GM21423 (cell line): ENCODE results near the gene ASB10.

Experiments
- ATAC-seq: cut with Tn5 transposase; IDR thresholded peaks from one replicate; pipeline ENCODE4 v1.9.1; 2021; ENCODE audit warnings: mild to moderate bottlenecking, moderate library complexity; ENCODE audit not compliant: unreplicated experiment

The ASB10 gene, protein sequence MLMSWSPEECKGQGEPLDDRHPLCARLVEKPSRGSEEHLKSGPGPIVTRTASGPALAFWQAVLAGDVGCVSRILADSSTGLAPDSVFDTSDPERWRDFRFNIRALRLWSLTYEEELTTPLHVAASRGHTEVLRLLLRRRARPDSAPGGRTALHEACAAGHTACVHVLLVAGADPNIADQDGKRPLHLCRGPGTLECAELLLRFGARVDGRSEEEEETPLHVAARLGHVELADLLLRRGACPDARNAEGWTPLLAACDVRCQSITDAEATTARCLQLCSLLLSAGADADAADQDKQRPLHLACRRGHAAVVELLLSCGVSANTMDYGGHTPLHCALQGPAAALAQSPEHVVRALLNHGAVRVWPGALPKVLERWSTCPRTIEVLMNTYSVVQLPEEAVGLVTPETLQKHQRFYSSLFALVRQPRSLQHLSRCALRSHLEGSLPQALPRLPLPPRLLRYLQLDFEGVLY

DNA sequence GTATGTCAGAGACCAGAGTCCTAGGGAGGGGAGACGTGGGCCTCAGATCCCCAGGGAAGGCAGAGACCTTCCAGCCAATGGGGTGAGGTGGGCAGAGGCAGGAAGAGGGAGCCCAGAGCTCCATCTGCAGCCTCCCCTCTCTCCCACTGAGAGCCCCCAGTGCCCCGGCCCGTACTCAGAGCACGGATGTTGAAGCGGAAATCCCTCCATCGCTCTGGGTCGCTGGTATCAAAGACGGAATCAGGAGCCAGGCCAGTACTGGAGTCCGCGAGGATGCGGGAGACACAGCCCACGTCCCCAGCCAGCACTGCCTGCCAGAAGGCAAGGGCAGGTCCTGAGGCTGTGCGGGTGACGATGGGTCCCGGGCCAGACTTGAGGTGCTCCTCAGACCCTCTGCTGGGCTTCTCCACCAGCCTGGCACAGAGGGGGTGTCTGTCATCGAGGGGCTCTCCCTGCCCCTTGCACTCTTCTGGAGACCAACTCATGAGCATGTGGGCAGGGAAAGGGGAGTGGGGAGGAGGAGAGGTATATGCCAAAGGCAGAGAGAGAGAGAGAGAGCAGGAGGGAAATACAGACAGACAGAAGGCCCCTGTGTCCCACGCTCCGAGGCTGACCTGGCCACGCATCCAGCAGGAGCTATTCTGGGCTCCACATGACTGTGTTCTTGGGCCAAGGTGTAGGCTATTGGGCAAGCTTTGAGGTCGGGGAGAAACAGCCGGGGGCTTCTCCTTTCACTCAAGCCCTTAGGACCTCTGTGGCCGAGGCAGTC is at the start of gene ASB10:
Gene ASB10, minus strand, starts transcription at position 611 of the 769 bp plus-strand sequence. Its CDS starts 120 bp downstream, at position 491.
- no peak for ATAC-seq

DNA sequence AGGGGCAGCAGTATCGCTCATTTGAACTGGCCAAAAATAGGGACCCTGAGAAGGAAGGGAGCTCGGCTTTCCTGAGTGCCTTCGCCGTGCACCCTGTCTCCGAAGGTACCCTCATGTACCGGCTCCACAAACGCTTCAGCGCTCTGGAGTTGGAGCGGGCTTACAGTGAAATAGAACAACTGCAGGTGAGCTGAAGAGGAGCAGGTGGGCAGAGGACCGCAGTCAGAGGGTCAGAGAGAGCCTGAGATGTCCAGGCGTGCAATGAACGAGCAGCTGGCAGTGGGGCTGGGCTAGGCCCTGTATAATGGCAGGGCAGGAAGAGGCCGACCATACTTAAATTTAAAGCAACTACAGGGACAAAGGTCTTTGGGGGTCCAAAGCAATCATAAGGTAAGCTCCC is 49.4 kb upstream of the ASB10 start:
- no peak for ATAC-seq

DNA sequence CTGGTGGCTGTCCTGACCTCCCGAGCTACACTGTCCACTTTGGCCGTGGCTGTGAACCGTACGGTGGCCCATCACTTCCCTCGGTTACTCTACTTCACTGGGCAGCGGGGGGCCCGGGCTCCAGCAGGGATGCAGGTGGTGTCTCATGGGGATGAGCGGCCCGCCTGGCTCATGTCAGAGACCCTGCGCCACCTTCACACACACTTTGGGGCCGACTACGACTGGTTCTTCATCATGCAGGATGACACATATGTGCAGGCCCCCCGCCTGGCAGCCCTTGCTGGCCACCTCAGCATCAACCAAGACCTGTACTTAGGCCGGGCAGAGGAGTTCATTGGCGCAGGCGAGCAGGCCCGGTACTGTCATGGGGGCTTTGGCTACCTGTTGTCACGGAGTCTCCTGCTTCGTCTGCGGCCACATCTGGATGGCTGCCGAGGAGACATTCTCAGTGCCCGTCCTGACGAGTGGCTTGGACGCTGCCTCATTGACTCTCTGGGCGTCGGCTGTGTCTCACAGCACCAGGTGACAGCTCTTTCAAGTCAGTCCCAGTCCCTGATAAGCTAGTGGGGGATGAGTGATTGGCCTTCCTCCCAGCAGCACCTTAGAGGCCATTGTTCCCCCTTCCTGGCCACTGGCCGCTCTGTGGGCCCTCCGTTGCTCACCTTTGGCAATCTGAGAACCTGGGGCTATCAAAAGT is 48.2 kb upstream of the ASB10 start:
- no peak for ATAC-seq

DNA sequence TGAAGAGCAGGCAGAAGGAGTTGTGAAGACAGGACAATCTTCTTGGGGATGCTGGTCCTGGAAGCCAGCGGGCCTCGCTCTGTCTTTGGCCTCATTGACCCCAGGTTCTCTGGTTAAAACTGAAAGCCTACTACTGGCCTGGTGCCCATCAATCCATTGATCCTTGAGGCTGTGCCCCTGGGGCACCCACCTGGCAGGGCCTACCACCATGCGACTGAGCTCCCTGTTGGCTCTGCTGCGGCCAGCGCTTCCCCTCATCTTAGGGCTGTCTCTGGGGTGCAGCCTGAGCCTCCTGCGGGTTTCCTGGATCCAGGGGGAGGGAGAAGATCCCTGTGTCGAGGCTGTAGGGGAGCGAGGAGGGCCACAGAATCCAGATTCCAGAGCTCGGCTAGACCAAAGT is 46.8 kb upstream of the ASB10 start:
- ATAC-seq: no peak

DNA sequence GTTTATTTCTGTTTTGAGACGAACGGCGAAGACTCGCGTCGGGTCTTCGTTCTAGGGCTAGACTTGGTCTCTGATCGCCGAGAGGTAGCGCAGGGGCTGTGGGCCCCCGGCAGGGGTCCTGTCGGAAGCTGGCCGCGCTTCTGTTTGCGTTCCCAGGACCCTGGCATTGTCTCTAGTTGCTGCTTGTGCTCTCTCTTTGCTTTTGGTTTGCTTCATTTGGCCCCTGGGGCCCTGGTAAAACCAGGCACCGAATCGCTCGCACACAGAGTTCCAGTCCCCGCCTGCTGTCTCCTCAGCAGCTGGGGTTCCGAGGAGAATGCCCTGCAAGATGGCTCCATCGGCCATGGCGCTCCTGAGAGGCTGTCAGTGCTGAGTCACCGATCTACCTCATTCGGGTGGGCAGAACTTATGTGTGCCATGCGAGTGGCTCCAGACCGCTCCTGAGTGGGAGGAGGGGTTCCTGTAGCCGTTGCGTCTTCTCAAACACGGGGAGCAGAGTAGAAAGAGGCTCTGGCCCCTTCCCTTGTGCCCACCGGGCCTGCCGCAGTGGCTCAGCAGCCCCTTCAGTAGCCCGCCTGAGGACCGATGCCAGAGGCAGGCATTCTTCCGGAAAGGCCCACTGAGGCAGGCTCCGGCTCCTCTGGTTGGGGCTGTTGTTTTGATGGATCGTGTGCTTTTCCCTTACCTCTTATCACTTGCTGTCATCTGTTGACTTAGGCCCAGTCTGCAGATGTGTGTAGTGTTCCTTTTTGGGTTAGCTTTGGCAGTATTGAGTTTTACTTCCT is 46.1 kb upstream of the ASB10 start:
- peak; percentile 20 for ATAC-seq

DNA sequence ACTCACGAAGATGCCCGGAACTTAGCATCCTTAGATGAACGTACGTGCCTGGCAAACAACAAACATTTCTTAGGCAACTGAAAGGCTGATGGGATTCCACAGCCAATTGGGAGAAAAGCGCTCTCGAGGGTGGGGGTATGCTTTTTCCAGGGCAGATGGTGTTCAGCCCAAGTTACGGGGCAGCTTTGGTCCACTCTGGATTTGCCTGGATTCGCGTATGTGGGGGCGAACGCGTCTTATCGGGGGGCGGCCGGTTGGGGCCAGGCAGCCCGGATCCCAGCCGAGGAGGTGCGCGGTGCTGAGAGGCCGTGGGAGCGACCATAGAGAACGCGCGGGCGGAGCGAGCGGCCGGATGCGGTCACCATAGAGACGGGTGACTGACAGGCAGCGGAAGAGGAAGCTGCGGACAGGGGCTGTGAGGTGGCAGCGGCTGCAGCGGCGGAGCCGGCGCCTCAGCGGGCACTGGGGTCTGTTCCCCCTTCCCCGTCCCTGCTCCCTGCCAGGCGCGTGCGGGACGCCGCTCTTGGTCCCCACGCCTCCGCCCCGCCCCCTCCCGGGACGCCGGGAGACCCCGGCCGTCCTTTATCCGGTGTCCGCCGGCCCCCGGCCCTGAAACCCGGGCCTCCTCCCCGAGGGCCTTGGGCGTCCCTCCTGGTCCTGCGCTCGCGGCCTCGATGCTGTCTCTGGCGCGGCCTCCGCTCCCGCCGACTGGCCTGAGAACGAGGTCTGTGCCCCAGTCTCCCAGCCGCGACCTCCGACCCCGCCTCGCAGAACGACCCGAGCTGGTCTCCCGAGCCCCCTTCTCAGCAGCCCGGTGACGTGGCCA is 45.3 kb upstream of the ASB10 start, which contains the start of gene CHPF2:
Gene CHPF2, plus strand, starts transcription at position 393 of the 826 bp plus-strand sequence. CDS start 1,529 bp downstream, outside the sequence.
- ATAC-seq: peak; percentile 96

DNA sequence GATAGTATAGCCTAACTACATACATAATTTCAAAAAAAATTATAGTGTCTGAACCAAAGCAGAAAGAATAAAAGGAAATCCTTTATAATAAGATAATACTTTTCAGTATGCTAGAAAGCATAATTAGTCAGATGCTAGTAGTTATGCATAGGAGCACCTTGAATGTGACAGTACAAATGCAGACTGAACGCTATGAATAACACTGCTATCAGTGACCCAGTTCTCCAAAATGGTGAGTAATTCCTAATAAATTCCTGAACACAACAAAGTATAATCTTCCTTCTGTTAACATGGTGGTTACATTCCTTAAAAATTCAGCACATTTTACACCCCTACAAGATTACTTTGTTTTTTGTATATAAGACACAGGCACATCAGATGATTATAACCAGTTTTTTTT is 44.0 kb upstream of the ASB10 start:
- ATAC-seq: no peak

DNA sequence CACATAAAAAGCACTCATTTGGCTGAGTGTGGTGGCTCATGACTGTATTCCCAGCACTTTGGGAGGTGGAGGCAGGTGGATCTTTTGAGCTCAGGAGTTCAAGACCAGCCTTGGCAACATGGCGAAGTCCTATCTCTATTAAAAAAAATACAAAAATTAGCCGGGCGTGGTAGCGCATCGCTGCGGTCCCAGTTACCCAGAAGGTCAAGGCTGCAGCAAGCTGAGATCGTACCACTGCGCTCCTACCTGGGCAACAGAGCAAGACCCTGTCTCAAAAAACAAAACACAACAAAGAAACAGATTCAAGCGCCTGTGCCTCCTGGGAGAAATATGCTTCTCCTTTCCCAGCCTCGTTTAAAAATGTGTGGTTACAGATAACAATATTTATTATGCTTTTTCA is 42.2 kb upstream of the ASB10 start:
- ATAC-seq: no peak

DNA sequence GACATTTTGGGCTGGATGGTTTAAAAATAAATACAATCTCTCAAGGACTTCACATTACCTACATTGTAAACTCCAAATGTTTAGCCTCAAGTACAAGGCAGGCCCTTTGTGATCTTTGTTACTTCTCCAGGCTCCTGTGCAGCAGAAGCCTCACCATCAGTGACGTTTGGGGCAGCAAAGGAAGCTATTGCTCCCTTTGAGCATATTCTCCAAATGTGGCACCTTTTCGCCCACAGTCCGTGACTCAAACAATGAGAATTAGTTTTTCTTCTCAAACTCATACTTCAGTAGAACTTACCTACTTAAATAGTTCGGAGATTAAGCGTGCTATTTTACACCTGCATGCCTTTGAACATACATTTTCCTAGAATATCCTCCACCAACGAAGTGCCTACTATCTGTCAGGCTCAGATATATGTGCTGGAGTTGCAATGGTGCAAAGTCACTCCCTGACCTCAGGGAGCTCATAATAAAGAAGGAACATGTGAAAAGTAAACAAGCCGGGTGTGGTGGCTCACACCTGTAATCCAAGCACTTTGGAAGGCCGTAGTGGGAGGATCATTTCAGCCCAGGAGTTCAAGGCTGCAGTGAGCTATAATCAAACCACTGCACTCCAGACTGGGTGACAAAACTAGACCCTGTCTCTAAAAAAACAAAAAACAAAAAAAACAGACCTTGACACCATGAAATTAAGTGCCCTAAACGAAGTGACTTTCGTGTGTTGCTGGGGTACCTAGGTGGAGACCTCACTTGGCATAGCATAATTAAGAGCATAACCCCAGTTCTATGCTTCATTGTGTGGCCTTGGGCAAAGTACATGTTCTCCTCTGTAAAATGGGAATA is 41.2 kb upstream of the ASB10 start:
- no peak for ATAC-seq

DNA sequence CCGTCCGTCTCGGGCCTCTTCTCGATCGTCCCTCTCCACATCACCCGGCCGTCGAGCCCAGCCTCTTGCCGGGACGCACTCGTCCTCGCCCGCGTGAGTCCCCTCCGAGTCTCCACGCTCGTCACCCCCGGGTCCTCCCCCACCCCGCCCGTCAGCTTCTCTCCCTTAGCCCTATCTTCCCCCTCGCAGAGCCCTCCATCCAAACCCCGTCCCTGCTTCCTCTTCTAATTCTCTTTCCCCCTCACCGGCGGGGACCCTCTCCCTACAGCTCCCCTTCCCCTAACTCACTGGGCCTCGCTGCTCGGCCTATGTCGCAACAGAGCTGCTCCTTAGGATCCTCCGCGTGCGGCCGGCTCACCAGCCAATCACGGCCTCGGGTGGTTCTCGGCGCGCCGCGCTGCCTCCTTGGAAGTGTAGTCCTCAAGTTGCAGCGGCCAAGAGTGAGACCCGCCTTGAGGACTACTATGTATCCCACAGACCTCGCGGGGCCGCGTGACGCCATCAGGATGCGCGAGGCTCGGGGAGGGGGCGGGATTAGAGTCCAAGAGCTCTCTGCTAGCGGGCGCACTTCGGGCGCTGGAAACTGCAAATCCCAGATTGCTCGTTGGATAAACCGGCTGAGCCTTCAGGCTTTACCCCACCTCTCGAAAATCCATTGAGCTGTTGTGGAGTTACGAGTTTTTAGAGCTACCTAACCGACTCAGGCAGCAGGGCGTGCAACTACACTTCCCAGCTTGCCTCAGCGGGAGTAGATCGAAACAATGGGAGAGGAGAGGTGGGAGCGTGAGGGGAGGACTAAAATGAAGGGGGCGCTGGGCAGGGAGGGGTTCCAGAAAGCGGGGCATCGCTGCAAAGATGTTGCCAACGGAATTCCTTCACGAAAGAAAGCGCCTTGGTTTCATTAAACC is 40.1 kb upstream of the ASB10 start, which contains the start of gene ABCF2:
Gene ABCF2, minus strand, starts transcription at position 331 of the 908 bp plus-strand sequence. CDS start 747 bp downstream, outside the sequence.
- peak; percentile 99 for ATAC-seq

DNA sequence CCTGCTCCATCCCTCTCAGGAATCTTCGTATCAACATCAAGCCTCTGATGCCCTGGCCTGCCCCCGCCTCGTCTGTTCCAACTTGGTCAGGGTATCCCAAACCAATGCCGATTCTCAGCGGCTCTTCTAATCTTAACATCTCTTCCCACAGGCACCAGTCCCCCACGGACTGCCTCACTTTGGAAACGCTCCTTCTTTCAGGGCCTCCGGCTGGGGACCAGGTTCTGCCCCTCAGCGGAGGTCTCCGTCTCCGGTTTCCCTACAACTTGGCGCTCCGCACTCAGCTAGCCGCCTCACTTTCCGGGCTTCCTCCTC is 39.5 kb upstream of the ASB10 start:
- peak; percentile 5 for ATAC-seq

DNA sequence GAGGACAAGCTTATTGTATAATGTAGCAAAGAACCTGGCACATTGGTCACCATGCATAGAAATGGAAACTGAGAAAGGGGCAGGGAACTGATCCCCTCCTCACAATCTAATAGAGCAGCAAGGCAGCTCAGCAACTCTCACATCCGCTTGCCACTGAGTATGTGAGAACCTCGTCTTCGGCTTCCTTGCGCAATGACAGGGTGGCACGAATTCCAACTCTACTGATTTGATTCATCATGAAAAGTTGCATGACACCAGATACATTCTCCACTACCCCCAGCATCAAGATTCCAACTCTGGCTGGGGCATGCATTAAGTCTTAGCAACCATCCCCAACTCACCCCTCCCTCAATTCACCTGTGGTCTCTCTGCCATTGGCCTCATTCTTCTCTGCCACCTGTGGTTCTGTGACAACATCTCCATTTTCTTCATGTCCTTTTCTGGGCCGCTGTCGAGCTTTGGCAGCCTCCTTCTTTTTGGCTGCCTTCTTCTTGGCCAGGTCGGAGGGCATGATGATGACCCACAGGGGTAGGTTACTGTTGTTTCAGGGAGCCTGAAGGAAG is 39.0 kb upstream of the ASB10 start:
- ATAC-seq: no peak

DNA sequence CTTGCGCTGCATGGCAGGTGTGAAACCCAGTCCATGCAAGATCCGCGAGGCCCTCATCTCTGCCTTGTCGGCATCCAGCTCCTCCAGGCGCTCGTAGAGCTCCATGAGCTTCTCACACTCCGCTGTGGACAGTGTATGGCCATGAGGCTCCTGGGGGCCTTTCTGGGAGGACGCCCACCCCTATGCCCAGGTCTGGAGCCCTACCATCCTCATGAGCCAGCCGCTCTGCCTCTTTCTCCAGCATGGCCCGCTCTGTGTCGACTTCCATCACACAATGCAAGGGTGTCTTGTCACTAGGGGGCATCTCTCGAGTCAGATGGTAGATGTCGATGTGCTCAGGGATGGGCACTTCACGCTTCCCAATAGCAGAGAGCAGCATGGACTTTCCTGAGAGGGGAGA is 36.7 kb upstream of the ASB10 start:
- no peak for ATAC-seq

DNA sequence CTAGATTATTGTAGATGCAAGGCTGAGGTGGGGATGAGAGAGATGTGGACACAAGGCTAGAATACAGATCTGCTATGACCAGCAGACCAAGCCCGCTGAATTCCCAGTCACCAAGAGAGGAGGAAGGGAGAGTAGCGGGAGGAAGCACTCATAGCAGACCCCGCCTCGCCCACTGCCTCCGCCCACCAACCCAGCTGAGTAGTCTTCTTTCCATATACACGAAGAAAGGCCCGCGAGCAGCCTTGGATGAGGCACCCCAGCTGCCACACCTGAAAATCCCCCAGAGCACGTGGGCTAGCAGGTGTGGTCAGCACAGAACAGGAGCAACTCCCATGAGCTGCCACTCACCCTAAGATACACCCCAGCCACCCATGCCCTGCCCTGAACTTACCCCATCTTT is 31.1 kb upstream of the ASB10 start:
- no peak for ATAC-seq

DNA sequence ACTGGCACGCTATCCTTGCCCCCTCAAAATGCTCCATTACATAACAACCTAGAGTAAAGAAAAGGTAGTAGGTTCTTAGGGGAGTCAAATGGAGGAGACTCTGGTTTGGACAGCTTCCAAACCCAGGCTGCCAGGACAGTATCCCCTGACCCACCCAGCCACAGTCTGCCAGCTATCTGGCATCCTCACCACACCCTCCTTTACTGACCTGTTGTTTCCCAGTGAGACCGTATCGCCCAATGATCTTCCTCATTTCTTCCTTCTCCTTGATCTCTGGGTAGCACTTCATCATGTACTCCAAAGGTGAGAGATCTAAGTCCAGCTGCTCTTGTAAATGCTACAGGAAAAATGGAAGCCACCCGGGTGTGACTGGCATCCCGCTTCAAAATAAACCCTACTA is 28.3 kb upstream of the ASB10 start:
- ATAC-seq: no peak

DNA sequence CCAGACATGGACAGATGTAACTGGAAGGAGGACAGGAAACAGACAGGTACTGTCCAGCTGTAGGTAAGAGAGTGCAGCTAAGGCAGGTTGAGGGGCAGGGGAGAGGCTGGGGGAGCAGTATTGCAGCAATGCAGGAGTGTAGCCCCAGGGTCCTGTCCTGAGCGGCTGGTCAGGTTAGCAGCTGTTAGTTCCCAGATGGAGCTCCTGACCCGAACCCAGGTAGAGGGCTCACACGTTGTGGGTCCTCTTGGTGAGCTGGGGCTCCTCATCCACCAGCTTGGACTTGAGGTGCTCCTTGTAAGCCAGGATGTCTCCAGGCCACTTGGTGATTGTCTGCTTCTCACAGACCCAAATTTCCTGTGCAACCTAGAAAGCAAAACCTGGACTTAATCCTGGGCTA is 26.8 kb upstream of the ASB10 start:
- no peak for ATAC-seq

DNA sequence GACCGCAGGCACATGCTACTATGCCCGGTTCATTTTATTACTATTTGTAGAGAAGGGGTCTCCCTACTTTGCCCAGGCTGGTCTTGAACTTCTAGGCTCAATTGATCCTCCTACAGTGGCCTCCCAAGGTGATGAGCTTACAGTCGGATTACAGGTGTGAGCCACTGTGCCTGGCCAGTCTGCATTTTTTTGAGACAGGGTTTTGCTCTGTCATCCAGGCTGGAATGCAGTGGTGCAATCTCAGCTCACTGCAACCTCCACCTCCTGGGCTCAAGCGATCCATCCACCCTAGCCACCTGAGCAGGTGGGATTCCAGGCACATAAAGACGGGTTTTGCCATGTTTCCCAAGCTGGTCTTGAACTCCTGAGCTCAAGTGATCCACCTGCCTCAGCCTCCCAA is 25.6 kb upstream of the ASB10 start:
- ATAC-seq: no peak
